Uterus (tissue), 2 donors: ENCODE results near the gene RNF144A.

ENCODE experiments used
- POLR2A ChIP-seq, 2 donors: fragments of 450-650 bp; IDR thresholded peaks; one replicate each; pipeline ENCODE4 v1.6.1; 2016; ENCODE audit warnings: antibody characterized with exemption in 2 of 2, mild to moderate bottlenecking in 1 of 2, moderate library complexity in 1 of 2
- TF ChIP-seq, protein P1 (sequence below), 4 experiments: fragments of 200-600 bp in 2 of 4; fragments of 450-650 bp in 2 of 4; sonication (generic) in 2 of 4; IDR thresholded peaks; one replicate each; pipeline ENCODE4 v1.5.1; 2016 to 2019; ENCODE audit warnings: antibody characterized with exemption in 4 of 4, mild to moderate bottlenecking in 2 of 4, moderate library complexity in 1 of 4

DNA sequence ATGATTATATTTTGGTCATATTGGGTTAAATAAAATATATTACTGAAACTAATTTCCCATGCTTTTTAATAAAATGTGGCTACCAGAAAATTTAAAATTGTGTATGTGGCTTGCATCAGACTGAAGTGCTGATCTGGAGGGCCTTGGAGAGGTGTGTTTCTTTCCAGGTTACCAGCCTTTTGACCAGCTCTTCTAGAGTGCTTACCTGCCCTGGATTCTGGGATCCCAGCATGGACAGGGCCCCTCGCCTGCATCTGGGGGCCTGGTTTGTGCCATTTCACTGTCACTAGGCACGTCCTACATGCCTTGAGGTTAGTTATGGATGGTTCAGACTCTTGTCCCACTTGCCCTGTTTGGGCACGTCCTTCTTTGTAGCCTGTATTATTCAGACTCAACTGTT lies 10.5 kb downstream of the RNF144A start:
- TF ChIP-seq, protein P1, sequence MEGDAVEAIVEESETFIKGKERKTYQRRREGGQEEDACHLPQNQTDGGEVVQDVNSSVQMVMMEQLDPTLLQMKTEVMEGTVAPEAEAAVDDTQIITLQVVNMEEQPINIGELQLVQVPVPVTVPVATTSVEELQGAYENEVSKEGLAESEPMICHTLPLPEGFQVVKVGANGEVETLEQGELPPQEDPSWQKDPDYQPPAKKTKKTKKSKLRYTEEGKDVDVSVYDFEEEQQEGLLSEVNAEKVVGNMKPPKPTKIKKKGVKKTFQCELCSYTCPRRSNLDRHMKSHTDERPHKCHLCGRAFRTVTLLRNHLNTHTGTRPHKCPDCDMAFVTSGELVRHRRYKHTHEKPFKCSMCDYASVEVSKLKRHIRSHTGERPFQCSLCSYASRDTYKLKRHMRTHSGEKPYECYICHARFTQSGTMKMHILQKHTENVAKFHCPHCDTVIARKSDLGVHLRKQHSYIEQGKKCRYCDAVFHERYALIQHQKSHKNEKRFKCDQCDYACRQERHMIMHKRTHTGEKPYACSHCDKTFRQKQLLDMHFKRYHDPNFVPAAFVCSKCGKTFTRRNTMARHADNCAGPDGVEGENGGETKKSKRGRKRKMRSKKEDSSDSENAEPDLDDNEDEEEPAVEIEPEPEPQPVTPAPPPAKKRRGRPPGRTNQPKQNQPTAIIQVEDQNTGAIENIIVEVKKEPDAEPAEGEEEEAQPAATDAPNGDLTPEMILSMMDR (IDR thresholded peaks at IDR 0.05), result no peak
- no peak for TF ChIP-seq POLR2A (IDR thresholded peaks at IDR 0.05)
